ENCODE data around the gene HBA2.
"Not testable (repeated sequence)": the region's sequence is repeated elsewhere in the genome, so short reads cannot be mapped to it uniquely, and the experiment has no call there.

Gene HBA2

DNA sequence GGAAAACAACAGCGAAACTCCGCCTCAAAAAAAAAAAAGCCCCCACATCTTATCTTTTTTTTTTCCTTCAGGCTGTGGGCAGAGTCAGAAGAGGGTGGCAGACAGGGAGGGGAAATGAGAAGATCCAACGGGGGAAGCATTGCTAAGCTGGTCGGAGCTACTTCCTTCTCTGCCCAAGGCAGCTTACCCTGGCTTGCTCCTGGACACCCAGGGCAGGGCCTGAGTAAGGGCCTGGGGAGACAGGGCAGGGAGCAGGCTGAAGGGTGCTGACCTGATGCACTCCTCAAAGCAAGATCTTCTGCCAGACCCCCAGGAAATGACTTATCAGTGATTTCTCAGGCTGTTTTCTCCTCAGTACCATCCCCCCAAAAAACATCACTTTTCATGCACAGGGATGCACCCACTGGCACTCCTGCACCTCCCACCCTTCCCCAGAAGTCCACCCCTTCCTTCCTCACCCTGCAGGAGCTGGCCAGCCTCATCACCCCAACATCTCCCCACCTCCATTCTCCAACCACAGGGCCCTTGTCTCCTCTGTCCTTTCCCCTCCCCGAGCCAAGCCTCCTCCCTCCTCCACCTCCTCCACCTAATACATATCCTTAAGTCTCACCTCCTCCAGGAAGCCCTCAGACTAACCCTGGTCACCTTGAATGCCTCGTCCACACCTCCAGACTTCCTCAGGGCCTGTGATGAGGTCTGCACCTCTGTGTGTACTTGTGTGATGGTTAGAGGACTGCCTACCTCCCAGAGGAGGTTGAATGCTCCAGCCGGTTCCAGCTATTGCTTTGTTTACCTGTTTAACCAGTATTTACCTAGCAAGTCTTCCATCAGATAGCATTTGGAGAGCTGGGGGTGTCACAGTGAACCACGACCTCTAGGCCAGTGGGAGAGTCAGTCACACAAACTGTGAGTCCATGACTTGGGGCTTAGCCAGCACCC is 2.6 kb downstream of the HBA2 start:
- no peak for DNase-seq (ENCODE audit: low spot score)

DNA sequence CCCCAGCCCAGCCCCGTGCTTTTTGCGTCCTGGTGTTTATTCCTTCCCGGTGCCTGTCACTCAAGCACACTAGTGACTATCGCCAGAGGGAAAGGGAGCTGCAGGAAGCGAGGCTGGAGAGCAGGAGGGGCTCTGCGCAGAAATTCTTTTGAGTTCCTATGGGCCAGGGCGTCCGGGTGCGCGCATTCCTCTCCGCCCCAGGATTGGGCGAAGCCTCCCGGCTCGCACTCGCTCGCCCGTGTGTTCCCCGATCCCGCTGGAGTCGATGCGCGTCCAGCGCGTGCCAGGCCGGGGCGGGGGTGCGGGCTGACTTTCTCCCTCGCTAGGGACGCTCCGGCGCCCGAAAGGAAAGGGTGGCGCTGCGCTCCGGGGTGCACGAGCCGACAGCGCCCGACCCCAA is 3.3 kb downstream of the HBA2 start:
- not testable (repeated sequence) for DNase-seq (ENCODE audit: low spot score)

GRCh38 chr16:176477-177382 is 4.1 kb downstream of the HBA2 start, which contains the start of gene HBA1:
Gene HBA1 (plus strand): TSS chr16:176680. CDS start chr16:176717, 37 bp downstream.
- DNase-seq (ENCODE audit: low spot score), result not testable (repeated sequence)

- no peak for DNase-seq (ENCODE audit: low spot score)
Observed at GRCh38 chr16:177394-177822, 4.7 kb downstream of the HBA2 start.

GRCh38 chr16:177981-178667 is 5.4 kb downstream of the HBA2 start:
- DNase-seq (ENCODE audit: low spot score), result no peak

- DNase-seq (ENCODE audit: low spot score), result no peak
Observed at GRCh38 chr16:178668-179015, 6.0 kb downstream of the HBA2 start.

- DNase-seq (ENCODE audit: low spot score), result no peak
Observed at GRCh38 chr16:179211-180092, 6.8 kb downstream of the HBA2 start.

DNA sequence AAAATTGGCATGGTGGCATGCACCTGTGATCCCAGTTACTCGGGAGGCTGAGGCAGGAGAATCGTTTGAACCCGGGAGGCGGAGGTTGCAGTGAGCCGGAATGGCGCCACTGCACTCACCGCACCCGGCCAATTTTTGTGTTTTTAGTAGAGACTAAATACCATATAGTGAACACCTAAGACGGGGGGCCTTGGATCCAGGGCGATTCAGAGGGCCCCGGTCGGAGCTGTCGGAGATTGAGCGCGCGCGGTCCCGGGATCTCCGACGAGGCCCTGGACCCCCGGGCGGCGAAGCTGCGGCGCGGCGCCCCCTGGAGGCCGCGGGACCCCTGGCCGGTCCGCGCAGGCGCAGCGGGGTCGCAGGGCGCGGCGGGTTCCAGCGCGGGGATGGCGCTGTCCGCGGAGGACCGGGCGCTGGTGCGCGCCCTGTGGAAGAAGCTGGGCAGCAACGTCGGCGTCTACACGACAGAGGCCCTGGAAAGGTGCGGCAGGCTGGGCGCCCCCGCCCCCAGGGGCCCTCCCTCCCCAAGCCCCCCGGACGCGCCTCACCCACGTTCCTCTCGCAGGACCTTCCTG is 7.5 kb downstream of the HBA2 start, which contains the start of gene HBQ1:
TSS of gene HBQ1 (plus strand) at position 359 of the 575 bp plus-strand sequence. CDS start at position 387, 28 bp downstream.
- DNase-seq (ENCODE audit: low spot score), result peak; percentile 72

DNA sequence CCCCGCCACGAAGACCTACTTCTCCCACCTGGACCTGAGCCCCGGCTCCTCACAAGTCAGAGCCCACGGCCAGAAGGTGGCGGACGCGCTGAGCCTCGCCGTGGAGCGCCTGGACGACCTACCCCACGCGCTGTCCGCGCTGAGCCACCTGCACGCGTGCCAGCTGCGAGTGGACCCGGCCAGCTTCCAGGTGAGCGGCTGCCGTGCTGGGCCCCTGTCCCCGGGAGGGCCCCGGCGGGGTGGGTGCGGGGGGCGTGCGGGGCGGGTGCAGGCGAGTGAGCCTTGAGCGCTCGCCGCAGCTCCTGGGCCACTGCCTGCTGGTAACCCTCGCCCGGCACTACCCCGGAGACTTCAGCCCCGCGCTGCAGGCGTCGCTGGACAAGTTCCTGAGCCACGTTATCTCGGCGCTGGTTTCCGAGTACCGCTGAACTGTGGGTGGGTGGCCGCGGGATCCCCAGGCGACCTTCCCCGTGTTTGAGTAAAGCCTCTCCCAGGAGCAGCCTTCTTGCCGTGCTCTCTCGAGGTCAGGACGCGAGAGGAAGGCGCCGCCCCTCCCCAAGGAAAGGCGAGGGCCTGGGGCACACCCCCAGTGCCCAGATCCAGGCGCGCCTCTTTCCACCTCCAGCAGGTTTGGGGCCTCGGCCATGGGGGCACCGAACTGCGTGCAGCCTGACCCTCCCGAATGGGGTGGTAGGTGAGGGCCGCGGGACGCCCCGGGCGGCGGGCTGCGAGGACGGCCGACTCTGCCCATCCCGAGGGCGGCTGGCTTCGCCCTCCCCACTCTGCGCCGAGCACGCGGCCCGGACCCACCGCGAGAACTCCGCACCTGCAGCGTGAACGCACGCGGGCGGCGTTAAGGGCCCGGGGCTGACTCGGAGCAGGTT is 8.2 kb downstream of the HBA2 start:
- DNase-seq (ENCODE audit: low spot score), result peak; percentile 92

DNA sequence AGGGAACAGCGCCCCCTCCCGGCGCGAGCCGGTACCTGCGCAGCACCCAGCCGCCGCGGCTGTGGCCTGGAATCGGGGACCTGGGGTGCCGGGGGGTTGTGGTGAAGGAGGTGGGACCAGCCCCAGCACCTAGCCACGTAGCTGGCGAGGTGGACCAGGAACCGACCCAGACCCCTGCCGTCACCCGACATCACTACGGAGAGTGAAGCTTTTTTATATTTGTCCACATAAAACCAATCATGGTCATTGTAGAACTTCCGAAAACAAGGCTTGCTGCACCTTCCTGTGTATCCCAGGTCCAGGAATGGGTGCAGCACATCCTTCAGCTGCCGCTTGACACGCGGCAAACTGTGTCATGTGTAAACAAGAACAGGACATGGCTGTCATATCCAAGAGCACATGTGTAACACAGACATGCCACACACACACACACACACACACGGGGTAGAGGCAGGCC is 8.9 kb downstream of the HBA2 start:
- DNase-seq (ENCODE audit: low spot score), result no peak

DNA sequence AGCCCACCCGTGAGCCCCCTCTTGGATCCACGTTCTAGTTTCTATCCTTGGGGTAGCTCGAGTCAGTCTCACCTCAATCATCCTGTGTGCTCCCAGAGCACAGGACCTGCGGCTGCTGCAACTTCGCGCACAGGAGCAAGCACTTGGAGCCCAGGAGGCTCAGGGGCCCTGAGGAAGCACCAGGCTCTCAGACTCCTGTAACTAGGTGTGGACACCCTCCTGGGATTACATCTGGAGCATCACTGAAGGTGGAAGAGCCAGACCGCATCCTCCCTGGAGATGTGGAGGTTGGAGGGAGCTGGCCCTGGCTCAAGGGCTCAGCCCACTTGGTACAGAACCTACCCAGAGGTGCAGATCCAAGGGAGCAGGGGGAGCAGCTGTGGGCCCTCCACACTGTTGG is 10.3 kb downstream of the HBA2 start:
- DNase-seq (ENCODE audit: low spot score), result no peak

DNA sequence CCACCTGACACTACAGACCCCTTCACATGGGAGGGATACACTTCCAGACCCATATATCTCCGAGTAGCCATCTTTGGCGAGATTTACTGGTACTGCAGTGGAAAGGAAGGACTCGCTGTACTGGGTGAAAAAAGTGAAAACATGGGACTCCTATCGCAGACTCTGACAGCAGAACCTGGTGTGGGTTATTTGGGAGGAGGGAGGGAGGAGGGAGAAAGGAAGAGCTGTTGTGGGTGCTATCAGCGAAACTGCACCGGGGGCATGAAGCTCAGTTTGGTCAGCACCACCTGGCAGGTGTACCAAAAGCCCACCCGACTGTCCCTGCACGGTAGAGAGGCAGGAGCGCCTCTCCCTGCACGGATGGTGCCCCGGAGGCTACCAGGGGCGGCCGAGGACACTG is 12.5 kb downstream of the HBA2 start:
- no peak for DNase-seq (ENCODE audit: low spot score)

DNA sequence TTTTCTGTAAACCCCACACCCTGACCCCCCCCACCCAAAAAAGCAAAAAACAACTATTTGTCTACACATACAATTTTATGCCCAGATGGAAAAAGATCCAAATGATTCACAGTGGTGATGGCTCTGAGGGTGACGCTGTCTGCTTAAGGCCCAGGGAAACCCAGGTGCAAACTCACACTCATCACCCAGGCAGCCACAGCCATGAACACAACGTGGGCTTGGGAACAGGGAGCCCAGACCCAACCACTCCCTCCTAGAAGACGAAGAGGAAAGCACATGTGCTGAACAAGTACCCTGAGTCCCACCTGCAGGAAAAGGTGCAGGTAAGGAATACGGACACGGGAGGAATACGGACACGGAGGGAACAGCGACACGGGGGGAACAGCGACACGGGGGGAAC is 13.0 kb downstream of the HBA2 start:
- no peak for DNase-seq (ENCODE audit: low spot score)

DNA sequence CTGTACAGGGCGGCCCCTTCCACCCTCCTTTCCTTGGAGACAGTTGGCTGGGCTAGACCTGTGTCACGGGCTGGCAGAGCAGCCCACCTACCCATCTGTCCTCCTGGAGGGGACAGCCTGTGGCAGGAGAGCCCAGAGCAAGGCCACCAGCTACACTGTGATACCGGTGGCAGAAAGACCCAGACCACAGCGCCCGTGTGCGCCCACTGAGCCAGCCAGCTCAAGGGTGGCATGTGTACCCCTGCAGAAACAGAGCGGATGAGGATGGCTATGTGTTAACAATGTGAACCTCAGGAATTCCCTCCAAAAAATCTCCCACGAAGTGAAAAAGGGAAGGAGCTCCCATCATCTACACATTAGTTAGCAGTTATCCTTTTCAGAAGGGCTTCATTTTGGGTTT is 14.7 kb downstream of the HBA2 start:
- DNase-seq (ENCODE audit: low spot score), result no peak

- no peak for DNase-seq (ENCODE audit: low spot score)
Observed at GRCh38 chr16:188674-189073, 16.0 kb downstream of the HBA2 start.

DNA sequence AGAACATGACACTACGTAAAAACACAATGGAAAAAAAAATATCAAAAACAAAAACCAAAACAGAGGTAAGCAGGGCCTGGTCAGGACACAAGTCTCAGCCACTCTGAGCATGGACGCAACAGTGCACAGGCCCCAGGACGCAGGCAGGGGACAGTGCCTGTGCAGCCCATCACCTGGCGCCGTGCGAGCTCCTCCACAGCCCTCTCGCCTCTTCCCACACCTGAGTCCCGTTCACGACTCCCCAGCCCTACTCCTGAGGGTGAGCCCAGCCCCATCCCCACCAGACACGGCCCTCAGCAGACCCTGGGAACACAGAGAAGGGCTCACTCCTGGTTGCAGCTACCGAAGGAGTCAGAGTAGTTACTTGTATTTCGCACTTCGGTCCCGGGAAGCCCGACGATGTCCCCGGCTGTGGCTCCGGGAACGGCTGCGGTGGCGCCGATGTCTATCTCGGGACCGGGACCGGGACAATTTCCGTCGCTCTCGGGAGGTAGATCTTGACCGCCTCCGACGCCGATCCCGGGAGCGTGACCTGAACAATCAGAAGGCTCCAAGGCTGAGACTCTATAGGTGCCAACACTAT is 17.0 kb downstream of the HBA2 start:
- DNase-seq (ENCODE audit: low spot score), result no peak

- no peak for DNase-seq (ENCODE audit: low spot score)
Observed at GRCh38 chr16:191831-192230, 19.2 kb downstream of the HBA2 start.

GRCh38 chr16:192686-193085 is 20.0 kb downstream of the HBA2 start:
- DNase-seq (ENCODE audit: low spot score), result no peak

DNA sequence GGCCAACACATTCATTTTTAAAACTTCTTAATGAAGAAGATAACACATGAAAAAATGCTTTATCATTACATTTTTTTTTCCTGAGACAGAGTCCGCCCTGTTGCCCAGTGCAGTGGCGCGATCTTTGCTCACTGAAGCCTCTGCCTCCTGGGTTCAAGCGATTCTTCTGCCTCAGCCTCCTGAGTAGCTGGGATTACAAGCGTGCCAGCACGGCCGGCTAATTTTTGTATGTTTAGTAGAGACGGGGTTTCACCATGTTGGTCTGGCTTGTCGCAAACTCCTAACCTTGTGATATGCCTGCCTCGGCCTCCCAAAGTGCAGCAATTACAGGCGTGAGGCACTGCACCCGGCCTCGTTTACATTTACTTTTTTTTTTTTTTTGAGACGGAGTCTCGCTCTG is 20.8 kb downstream of the HBA2 start:
- no peak for DNase-seq (ENCODE audit: low spot score)

Data from hepatic stellate cell (primary cell).